Measurements from ENCODE around the gene LRIG2.
"Not testable (repeated sequence)": the region's sequence is repeated elsewhere in the genome, so short reads cannot be mapped to it uniquely, and the experiment has no call there.

The LRIG2 gene

GRCh38 chr1:113133038-113133437, 60.0 kb downstream of the LRIG2 start:
- no peak for DNase-seq

GRCh38 chr1:113133759-113134158, 60.8 kb downstream of the LRIG2 start:
- DNase-seq: no peak

- DNase-seq: no peak
Observed at GRCh38 chr1:113135460-113135859, 62.5 kb downstream of the LRIG2 start.

GRCh38 chr1:113136476-113136875, 63.5 kb downstream of the LRIG2 start:
- no peak for DNase-seq

- DNase-seq: no peak
Observed at GRCh38 chr1:113137563-113137962, 64.6 kb downstream of the LRIG2 start.

- no peak for DNase-seq
Observed at GRCh38 chr1:113138778-113139177, 65.8 kb downstream of the LRIG2 start.

- DNase-seq: no peak
Observed at GRCh38 chr1:113140176-113140575, 67.2 kb downstream of the LRIG2 start.

GRCh38 chr1:113140588-113141446, 67.8 kb downstream of the LRIG2 start:
- peak; percentile 56 for DNase-seq

- DNase-seq: no peak
Observed at GRCh38 chr1:113141650-113142473, 68.9 kb downstream of the LRIG2 start.

- no peak for DNase-seq
Observed at GRCh38 chr1:113142791-113143190, 69.8 kb downstream of the LRIG2 start.

GRCh38 chr1:113146242-113147072, 73.5 kb downstream of the LRIG2 start:
- peak; percentile 19 for DNase-seq

- no peak for DNase-seq
Observed at GRCh38 chr1:113147073-113147625, 74.2 kb downstream of the LRIG2 start.

- DNase-seq: no peak
Observed at GRCh38 chr1:113147826-113148225, 74.8 kb downstream of the LRIG2 start.

GRCh38 chr1:113150494-113150893, 77.5 kb downstream of the LRIG2 start:
- DNase-seq: not testable (repeated sequence)

GRCh38 chr1:113153116-113153803, 80.3 kb downstream of the LRIG2 start:
- no peak for DNase-seq

GRCh38 chr1:113156368-113156767, 83.4 kb downstream of the LRIG2 start:
- DNase-seq: no peak

- not testable (repeated sequence) for DNase-seq
Observed at GRCh38 chr1:113158743-113159142, 85.7 kb downstream of the LRIG2 start.

GRCh38 chr1:113166473-113166872, 93.5 kb downstream of the LRIG2 start:
- no peak for DNase-seq

GRCh38 chr1:113168946-113169345, 95.9 kb downstream of the LRIG2 start:
- DNase-seq: no peak

- no peak for DNase-seq
Observed at GRCh38 chr1:113169591-113169990, 96.6 kb downstream of the LRIG2 start.

- DNase-seq: no peak
Observed at GRCh38 chr1:113170519-113170918, 97.5 kb downstream of the LRIG2 start.

- no peak for DNase-seq
Observed at GRCh38 chr1:113178106-113178505, 105.1 kb downstream of the LRIG2 start.
